Mesothelial cell of epicardium (in vitro differentiated cells): ENCODE results near the gene ASIC2. TPM values are rescaled to one million over a fixed set of nuclear protein-coding genes. Genes with fewer than 3 reads are reported as not detected.

Experiments used
- DNase-seq, 2 experiments: peaks; one replicate each; pipeline ENCODE4 v3.0.0; 2021; ENCODE audit warnings: low spot score in 2 of 2; ENCODE audit not compliant: unreplicated experiment in 2 of 2
- H3K27ac Mint-ChIP-seq: 2 replicates; pipeline ENCODE4 v1.8.0; 2021; ENCODE audit warnings: mixed read lengths
- H3K27me3 Mint-ChIP-seq: 2 replicates; pipeline ENCODE4 v1.8.0; 2021; ENCODE audit warnings: low read depth, mixed read lengths
- H3K36me3 Mint-ChIP-seq: 2 replicates; pipeline ENCODE4 v1.8.0; 2021; ENCODE audit warnings: mixed read lengths
- H3K4me1 Mint-ChIP-seq: 2 replicates; pipeline ENCODE4 v1.8.0; 2021; ENCODE audit warnings: mixed read lengths
- H3K4me3 Mint-ChIP-seq: 2 replicates; pipeline ENCODE4 v1.8.0; 2021; ENCODE audit warnings: mild to moderate bottlenecking, moderate library complexity, mixed read lengths
- H3K9me3 Mint-ChIP-seq: 2 replicates; pipeline ENCODE4 v1.8.0; 2021; ENCODE audit warnings: mixed read lengths
- total RNA-seq: library from RNA; stranded (reverse); gene quantifications from 3 replicates; pipeline ENCODE4 v1.2.1, GENCODE V29; 2021
- TF ChIP-seq, protein P1 (sequence below): fragments of 200-600 bp; sonication (generic); IDR thresholded peaks from one replicate; pipeline ENCODE4 v1.5.0; 2021; ENCODE audit warnings: antibody characterized with exemption; ENCODE audit not compliant: unreplicated experiment

The ASIC2 gene
- total RNA-seq, 1 donor from 2014 or later, result 3.4 TPM

DNA sequence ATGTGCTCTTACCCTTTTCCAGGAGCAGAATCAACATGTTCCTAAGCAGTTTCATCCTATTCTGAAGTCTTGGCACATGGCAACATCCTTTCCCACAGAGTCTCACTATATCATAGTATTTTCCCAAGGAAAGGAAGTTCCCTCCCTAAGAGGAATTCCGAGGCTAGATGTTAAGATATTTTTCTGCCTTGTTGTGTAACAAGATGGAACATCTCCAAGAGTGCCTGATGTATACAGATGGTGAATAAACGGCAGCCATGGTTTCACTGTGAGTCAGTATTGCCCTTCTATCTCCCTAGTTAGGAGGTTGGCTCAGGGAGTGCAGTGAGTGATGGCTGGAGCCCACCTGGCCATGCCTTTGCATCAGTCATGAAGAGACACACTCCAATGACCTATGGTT is 253.2 kb downstream of the ASIC2 start:
- H3K27me3 Mint-ChIP-seq, result peaks cover 2% of the 10 kb centered on the region
- no peaks in the 10 kb centered on the region for H3K36me3 Mint-ChIP-seq
- peaks cover 8% of the 10 kb centered on the region for H3K4me1 Mint-ChIP-seq
- no peak overlapping the region for H3K27ac Mint-ChIP-seq
- peaks cover 6% of the 10 kb centered on the region for H3K9me3 Mint-ChIP-seq
- no peak overlapping the region for H3K4me3 Mint-ChIP-seq
- TF ChIP-seq, protein P1, sequence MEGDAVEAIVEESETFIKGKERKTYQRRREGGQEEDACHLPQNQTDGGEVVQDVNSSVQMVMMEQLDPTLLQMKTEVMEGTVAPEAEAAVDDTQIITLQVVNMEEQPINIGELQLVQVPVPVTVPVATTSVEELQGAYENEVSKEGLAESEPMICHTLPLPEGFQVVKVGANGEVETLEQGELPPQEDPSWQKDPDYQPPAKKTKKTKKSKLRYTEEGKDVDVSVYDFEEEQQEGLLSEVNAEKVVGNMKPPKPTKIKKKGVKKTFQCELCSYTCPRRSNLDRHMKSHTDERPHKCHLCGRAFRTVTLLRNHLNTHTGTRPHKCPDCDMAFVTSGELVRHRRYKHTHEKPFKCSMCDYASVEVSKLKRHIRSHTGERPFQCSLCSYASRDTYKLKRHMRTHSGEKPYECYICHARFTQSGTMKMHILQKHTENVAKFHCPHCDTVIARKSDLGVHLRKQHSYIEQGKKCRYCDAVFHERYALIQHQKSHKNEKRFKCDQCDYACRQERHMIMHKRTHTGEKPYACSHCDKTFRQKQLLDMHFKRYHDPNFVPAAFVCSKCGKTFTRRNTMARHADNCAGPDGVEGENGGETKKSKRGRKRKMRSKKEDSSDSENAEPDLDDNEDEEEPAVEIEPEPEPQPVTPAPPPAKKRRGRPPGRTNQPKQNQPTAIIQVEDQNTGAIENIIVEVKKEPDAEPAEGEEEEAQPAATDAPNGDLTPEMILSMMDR, result no peak
- no peak for DNase-seq

DNA sequence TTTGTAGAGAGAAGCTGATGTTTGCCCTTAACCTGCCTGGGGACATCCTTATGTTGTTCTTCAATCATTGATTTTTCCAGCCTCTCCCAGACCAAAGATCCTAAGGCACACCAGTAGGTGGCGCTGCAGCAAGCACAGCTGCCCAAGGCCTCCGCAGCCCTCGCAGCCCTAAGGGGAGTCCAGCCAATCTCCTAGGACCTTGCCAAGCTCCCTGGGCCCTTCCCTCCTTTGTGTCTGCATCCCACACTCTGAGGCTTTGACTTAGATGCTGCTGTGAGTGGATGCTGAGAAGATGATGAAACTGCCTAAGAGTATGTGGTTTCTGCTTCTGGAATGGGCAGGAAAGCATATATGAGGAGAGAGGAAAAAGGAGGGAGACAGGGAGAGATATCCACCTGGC is 254.4 kb downstream of the ASIC2 start:
- H3K9me3 Mint-ChIP-seq, result peaks cover 10% of the 10 kb centered on the region
- TF ChIP-seq, protein P1, result peak; percentile 69
- H3K27ac Mint-ChIP-seq, result no peak overlapping the region
- no peak overlapping the region for H3K4me3 Mint-ChIP-seq
- peak; percentile 40 to 68 for DNase-seq
- no peaks in the 10 kb centered on the region for H3K36me3 Mint-ChIP-seq
- peaks cover 2% of the 10 kb centered on the region for H3K27me3 Mint-ChIP-seq
- peaks cover 8% of the 10 kb centered on the region for H3K4me1 Mint-ChIP-seq

DNA sequence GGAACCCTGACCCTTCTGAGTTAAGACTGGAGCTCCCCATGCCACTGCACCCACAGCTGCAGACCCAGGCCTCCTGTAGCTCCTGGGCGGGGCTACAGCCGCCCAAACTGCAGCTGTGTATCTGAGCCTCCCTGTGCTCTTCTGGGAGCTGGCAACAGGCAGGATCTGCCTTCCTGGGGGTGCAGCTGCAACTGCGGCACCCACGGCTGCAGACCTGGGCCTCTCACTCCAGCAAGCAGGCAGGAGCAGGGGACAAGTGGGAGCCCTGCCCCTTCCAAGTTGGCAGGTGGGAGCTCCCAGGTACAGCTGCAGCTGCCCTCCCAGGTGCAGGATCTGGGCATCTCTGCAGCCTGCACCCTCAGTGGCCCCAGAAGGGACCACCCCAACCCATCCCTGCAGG is 259.9 kb downstream of the ASIC2 start:
- peaks cover 10% of the 10 kb centered on the region for H3K9me3 Mint-ChIP-seq
- TF ChIP-seq, protein P1, result no peak
- DNase-seq, result no peak
- H3K27me3 Mint-ChIP-seq, result peaks cover 6% of the 10 kb centered on the region
- H3K36me3 Mint-ChIP-seq, result no peaks in the 10 kb centered on the region
- H3K27ac Mint-ChIP-seq, result no peak overlapping the region
- H3K4me3 Mint-ChIP-seq, result no peak overlapping the region
- H3K4me1 Mint-ChIP-seq, result peaks cover 3% of the 10 kb centered on the region

DNA sequence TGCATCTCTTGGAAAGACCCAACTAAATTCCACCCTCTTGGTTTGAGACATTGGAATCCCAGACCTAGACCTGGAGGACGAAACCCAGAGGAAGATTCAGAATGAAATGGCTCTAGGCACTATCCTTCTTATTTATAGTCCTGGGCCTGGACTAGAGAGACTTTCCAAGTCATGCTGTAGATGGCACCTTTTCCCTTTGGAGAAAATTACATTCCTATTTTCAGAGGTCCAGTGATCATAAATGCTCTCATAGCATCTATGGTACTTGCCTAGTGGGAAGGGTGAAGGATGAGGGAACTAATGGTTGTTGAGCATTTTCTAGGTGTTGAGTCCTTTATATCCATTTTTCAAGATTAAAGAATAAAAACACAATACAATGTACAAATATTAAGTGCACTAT is 264.3 kb downstream of the ASIC2 start:
- Mint-ChIP-seq H3K4me3 (no peak overlapping the region), H3K9me3 (no peaks in the 10 kb centered on the region), H3K4me1 (no peaks in the 10 kb centered on the region), H3K27ac (no peak overlapping the region), H3K36me3 (no peaks in the 10 kb centered on the region), H3K27me3 (peaks cover 5% of the 10 kb centered on the region)
- TF ChIP-seq, protein P1, result no peak
- DNase-seq, result no peak

DNA sequence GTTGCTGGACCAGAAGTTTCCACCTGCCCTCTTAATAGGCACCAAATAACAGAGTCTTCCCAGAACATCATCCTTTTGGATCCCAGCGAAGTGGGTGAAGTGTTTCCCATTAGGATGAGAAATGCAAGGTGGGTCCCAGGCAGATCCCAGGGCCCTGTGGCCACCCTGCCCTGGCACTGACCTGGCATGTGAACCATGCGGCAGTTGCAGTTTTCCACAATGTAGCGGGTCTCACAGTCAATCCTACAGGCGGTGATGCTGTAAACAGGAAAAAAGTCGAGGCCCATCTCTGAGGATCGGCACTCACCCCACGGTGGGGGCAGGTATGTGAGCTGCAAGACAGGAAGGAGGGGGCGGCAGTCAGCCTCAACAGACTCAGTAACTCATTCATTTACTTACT is 265.0 kb downstream of the ASIC2 start:
- TF ChIP-seq, protein P1, result no peak
- Mint-ChIP-seq H3K27ac (no peak overlapping the region), H3K36me3 (no peaks in the 10 kb centered on the region), H3K4me3 (no peak overlapping the region), H3K4me1 (no peaks in the 10 kb centered on the region), H3K9me3 (no peaks in the 10 kb centered on the region), H3K27me3 (peaks cover 5% of the 10 kb centered on the region)
- no peak for DNase-seq
